ENCODE measurements around the gene TPSD1. TPM values are rescaled to one million over a fixed set of nuclear protein-coding genes. Genes with fewer than 3 reads are reported as not detected.
A peak's percentile ranks its signal among the peaks of the same experiment; 100 is the strongest.

TPSD1 gene
- polyA plus RNA-seq, 2 of the 4 experiments (the other 2 are of a cell fraction) = not detected

DNA sequence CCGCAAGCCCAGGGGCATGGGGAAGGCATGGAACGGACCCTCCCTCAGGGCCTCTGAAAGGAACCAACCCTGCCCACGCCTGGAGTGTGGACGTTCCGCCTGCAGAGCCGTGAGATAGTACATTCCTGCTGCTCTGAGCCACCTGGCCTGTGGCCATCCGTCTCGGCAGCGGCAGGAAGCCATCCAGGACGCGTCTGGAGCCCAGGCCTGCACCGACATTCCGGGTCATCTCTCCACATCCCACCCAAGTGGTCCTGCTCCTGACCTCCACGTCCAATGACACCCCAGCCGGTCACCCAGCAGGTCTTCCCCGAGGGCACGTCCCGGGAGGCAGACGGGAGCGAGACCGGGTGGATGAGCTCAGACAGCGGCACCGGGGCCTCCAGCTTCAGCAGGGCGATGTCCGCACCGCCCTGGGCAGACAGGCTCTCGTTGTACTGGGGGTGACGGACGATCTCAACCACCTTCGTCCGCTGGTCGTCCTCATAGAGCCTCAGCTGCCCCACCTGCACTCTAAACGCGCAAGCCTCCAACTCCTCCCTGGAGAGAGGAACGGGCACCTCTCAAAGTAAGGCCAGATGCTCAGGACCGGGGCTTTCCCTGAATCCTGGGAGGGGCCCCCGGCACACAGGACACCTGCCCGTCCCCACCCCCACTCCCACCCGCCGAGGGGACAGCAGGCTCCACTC lies 32.3 kb downstream of the TPSD1 start:
- Histone ChIP-seq H3K4me1 (peaks cover 8% of the 10 kb centered on the region; the same call in 1 of the 3 replicates), H3K9me3 (no peaks in the 10 kb centered on the region), H3K27ac (no peak overlapping the region), H3K4me2 (no peak overlapping the region), H3K4me3 (no peak overlapping the region)
- WGBS (ENCODE audit: missing lambda C conversion rate) = 63% methylated on average over 34 of the region's 40 CpGs
- DNase-seq (ENCODE audit: low read depth in 1 of 2, low spot score in 1 of 2) (no peak), ATAC-seq (no peak; a peak in 1 of 6 replicates), FAIRE-seq (no peak)
- TF ChIP-seq POLR2A (IDR thresholded peaks at IDR 0.05; ENCODE audit: low read length) (no peak), RARB (CRISPR knock-in tag; IDR thresholded peaks at IDR 0.05) (no peak), HOXA7 (CRISPR knock-in tag; IDR thresholded peaks at IDR 0.05) (no peak), ZSCAN20 (CRISPR knock-in tag; IDR thresholded peaks at IDR 0.05) (no peak), EP300 (IDR thresholded peaks at IDR 0.05) (no peak)
- TF ChIP-seq, protein P1, sequence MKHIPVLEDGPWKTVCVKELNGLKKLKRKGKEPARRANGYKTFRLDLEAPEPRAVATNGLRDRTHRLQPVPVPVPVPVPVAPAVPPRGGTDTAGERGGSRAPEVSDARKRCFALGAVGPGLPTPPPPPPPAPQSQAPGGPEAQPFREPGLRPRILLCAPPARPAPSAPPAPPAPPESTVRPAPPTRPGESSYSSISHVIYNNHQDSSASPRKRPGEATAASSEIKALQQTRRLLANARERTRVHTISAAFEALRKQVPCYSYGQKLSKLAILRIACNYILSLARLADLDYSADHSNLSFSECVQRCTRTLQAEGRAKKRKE (CRISPR knock-in tag; IDR thresholded peaks at IDR 0.05; ENCODE audit: low read depth) = no peak
- ChIA-PET CTCF (interaction anchor here (0.9 to 1.8 kb wide), 3 partner anchors 10 to 182 kb away, joined by 3 to 4 read pairs (median 4); no protein-coding TSS in a partner anchor), POLR2A (no interaction called here)

DNA sequence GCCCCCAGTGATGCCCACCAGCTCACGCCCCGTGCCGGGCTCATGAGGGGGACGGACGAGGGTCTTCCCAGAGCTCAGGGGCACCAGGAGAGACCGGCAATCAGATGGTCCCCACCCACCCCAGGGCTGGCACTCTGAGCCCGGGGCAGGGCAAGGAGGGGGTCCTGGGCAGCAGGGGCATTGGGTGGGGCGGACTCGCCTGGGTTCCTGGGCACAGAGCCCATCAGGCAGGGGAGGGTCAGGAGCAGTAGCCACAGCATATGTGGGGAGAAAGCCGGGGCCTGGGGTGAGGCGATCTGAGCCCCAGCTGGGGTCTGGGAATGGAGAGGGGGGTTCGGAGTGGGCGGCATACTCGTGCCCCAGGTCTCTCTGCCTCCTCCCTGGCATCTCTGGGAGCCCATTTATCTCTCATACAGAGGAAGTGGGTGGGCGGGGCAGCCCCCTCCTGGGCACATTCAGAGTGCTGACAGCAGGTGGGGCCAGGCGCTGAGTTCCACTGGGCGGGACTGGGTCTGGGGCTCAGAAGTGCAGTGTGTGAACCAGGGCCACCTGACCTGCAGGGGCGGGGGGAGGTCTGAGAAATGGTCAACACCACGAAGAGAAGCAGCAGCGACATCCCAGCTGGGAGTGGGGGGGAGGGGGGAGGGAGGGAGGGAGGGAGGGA lies 33.1 kb downstream of the TPSD1 start:
- FAIRE-seq (no peak), ATAC-seq (no peak), DNase-seq (ENCODE audit: low read depth in 1 of 2, low spot score in 1 of 2) (no peak)
- CTCF ChIA-PET = interaction anchor here (0.9 to 3.2 kb wide), 4 partner anchors 11 to 183 kb away, joined by 3 to 20 read pairs (median 4); no protein-coding TSS in a partner anchor
- Histone ChIP-seq H3K9me3 (no peaks in the 10 kb centered on the region), H3K4me3 (no peak overlapping the region), H3K4me2 (peak overlapping the region; percentile 34; the same call in 1 of the 3 replicates), H3K27ac (no peak overlapping the region), H3K4me1 (peaks cover 8% of the 10 kb centered on the region; the same call in 1 of the 3 replicates)
- POLR2A ChIA-PET = no interaction called here
- WGBS (ENCODE audit: missing lambda C conversion rate) = 55% methylated on average over 9 of the region's 20 CpGs
- TF ChIP-seq JUN (IDR thresholded peaks at IDR 0.05) (no peak), SREBF2 (IDR thresholded peaks at IDR 0.05) (no peak), ESRRA (IDR thresholded peaks at IDR 0.05; ENCODE audit: borderline replicate concordance, low read length) (no peak), CEBPB (IDR thresholded peaks at IDR 0.05) (no peak), TFCP2L1 (CRISPR knock-in tag; IDR thresholded peaks at IDR 0.05) (no peak), RCOR1 (IDR thresholded peaks at IDR 0.05; ENCODE audit: low read depth, low read length) (no peak), EHF (CRISPR knock-in tag; IDR thresholded peaks at IDR 0.05) (no peak), RARB (CRISPR knock-in tag; IDR thresholded peaks at IDR 0.05) (no peak)
- TF ChIP-seq, protein P2, sequence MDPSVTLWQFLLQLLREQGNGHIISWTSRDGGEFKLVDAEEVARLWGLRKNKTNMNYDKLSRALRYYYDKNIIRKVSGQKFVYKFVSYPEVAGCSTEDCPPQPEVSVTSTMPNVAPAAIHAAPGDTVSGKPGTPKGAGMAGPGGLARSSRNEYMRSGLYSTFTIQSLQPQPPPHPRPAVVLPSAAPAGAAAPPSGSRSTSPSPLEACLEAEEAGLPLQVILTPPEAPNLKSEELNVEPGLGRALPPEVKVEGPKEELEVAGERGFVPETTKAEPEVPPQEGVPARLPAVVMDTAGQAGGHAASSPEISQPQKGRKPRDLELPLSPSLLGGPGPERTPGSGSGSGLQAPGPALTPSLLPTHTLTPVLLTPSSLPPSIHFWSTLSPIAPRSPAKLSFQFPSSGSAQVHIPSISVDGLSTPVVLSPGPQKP (IDR thresholded peaks at IDR 0.05; ENCODE audit: low read depth, low read length) = no peak
- TF ChIP-seq, protein P1 (CRISPR knock-in tag; IDR thresholded peaks at IDR 0.05; ENCODE audit: low read depth) = no peak

DNA sequence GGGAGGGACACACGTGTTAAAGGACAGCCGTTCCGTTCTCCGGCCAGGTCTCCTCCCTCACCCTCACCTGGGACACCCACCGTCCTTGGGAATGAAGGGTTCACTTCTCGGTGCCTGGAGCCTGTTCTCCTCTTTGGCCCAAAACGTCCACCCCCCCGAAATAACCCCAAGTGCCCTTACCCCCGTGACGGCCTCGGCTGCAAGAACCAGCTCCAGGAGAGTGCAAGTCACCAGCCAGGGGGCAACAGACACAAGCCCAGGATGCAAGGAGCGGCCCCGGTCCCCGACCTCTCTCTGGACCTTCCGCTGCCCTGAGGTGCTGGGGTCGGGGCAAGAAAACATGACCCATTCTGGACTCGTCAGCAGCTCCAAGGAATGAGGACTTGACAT lies 33.6 kb downstream of the TPSD1 start:
- Histone ChIP-seq H3K4me3 (no peak overlapping the region), H3K4me1 (peaks cover 8% of the 10 kb centered on the region; the same call in 1 of the 3 replicates), H3K4me2 (peak overlapping the region; percentile 34; the same call in 1 of the 3 replicates), H3K9me3 (no peaks in the 10 kb centered on the region), H3K27ac (no peak overlapping the region)
- CTCF ChIA-PET = interaction anchor here (0.9 to 3.2 kb wide), 4 partner anchors 11 to 184 kb away, joined by 3 to 20 read pairs (median 4); no protein-coding TSS in a partner anchor
- no peak for DNase-seq (ENCODE audit: low read depth in 1 of 2, low spot score in 1 of 2)
- no peak for FAIRE-seq
- 37% methylated on average over 7 of the region's 17 CpGs for WGBS (ENCODE audit: missing lambda C conversion rate)
- peak in 1 of 2 experiments; percentile 32; a peak in 2 of 6 replicates for ATAC-seq
- POLR2A ChIA-PET = no interaction called here
- TF ChIP-seq SREBF2 (IDR thresholded peaks at IDR 0.05) (no peak), CEBPB (IDR thresholded peaks at IDR 0.05) (no peak), CHD2 (IDR thresholded peaks at IDR 0.05; ENCODE audit: low read length, partially characterized antibody) (no peak), GATA3 (IDR thresholded peaks at IDR 0.05; ENCODE audit: borderline replicate concordance) (no peak)
- TF ChIP-seq, protein P3, sequence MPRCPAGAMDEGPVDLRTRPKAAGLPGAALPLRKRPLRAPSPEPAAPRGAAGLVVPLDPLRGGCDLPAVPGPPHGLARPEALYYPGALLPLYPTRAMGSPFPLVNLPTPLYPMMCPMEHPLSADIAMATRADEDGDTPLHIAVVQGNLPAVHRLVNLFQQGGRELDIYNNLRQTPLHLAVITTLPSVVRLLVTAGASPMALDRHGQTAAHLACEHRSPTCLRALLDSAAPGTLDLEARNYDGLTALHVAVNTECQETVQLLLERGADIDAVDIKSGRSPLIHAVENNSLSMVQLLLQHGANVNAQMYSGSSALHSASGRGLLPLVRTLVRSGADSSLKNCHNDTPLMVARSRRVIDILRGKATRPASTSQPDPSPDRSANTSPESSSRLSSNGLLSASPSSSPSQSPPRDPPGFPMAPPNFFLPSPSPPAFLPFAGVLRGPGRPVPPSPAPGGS (IDR thresholded peaks at IDR 0.05) = no peak

Data from A549 (cell line).